ENCODE measurements around the gene PSMB8.

Gene PSMB8

GRCh38 chr6:32839356-32839755, 4.5 kb downstream of the PSMB8 start:
- no peak for TF ChIP-seq CTCF (IDR thresholded peaks at IDR 0.05; ENCODE audit: extremely low read depth, insufficient read depth, missing control alignments)
- in situ Hi-C loops (cut with MboI; ENCODE audit: low pct_unique_long_range_greater_than_20kb, low sequenced_read_pairs, unreplicated experiment): no loop called here
- no peak for DNase-seq (ENCODE audit: low spot score)

GRCh38 chr6:32838114-32838958, 5.5 kb downstream of the PSMB8 start, which contains the start of gene TAP2:
Gene TAP2 (minus strand): TSS chr6:32838739. CDS start chr6:32838233, 506 bp downstream.
- TF ChIP-seq CTCF (IDR thresholded peaks at IDR 0.05; ENCODE audit: extremely low read depth, insufficient read depth, missing control alignments): peak; percentile 95
- in situ Hi-C loops (cut with MboI; ENCODE audit: low pct_unique_long_range_greater_than_20kb, low sequenced_read_pairs, unreplicated experiment): no loop called here
- peak; percentile 93 for DNase-seq (ENCODE audit: low spot score)

GRCh38 chr6:32837651-32838113, 6.2 kb downstream of the PSMB8 start:
- TF ChIP-seq CTCF (IDR thresholded peaks at IDR 0.05; ENCODE audit: extremely low read depth, insufficient read depth, missing control alignments): no peak
- in situ Hi-C loops (cut with MboI; ENCODE audit: low pct_unique_long_range_greater_than_20kb, low sequenced_read_pairs, unreplicated experiment): no loop called here
- no peak for DNase-seq (ENCODE audit: low spot score)

- DNase-seq (ENCODE audit: low spot score): no peak
- TF ChIP-seq CTCF (IDR thresholded peaks at IDR 0.05; ENCODE audit: extremely low read depth, insufficient read depth, missing control alignments): no peak
- in situ Hi-C loops (cut with MboI; ENCODE audit: low pct_unique_long_range_greater_than_20kb, low sequenced_read_pairs, unreplicated experiment): no loop called here
Measured at GRCh38 chr6:32836873-32837272, 7.0 kb downstream of the PSMB8 start.

GRCh38 chr6:32835167-32835893, 8.5 kb downstream of the PSMB8 start:
- in situ Hi-C loops (cut with MboI; ENCODE audit: low pct_unique_long_range_greater_than_20kb, low sequenced_read_pairs, unreplicated experiment): no loop called here
- DNase-seq (ENCODE audit: low spot score): no peak

More at GRCh38 chr6:32835167-32835893, 8.5 kb downstream of the PSMB8 start:
- no peak for TF ChIP-seq CTCF (IDR thresholded peaks at IDR 0.05; ENCODE audit: extremely low read depth, insufficient read depth, missing control alignments)

All from GM13977 (cell line).